Activated CD4-positive, alpha-beta T cell treated with anti-CD3 and anti-CD28 coated beads, Interleukin-2, amount 50 U/mL, for 24 hours (primary cell): ENCODE data around the gene MED15.

Source experiments
- DNase-seq, 2 donors: peaks; one replicate each; pipeline ENCODE4 v3.0.0-alpha.2; 2020; ENCODE audit warnings: low read depth in 1 of 2, low spot score in 1 of 2

MED15 gene

GRCh38 chr22:20568502-20569058 lies 61.2 kb downstream of the MED15 start:
- DNase-seq: no peak

GRCh38 chr22:20569059-20570058 lies 61.9 kb downstream of the MED15 start:
- peak in 1 of 2 donors; percentile 49 for DNase-seq

GRCh38 chr22:20571078-20571503 lies 63.7 kb downstream of the MED15 start:
- no peak for DNase-seq

- peak; percentile 23 to 34 for DNase-seq
Observed at GRCh38 chr22:20571531-20572007, 64.2 kb downstream of the MED15 start.

- DNase-seq: no peak
Observed at GRCh38 chr22:20572132-20572802, 64.9 kb downstream of the MED15 start.

- no peak for DNase-seq
Observed at GRCh38 chr22:20573176-20573832, 65.9 kb downstream of the MED15 start.

- no peak for DNase-seq
Observed at GRCh38 chr22:20573833-20574615, 66.6 kb downstream of the MED15 start.

GRCh38 chr22:20574920-20575353 lies 67.5 kb downstream of the MED15 start:
- DNase-seq: no peak

GRCh38 chr22:20575724-20576444 lies 68.5 kb downstream of the MED15 start:
- DNase-seq: no peak

- DNase-seq: no peak
Observed at GRCh38 chr22:20576445-20576816, 69.0 kb downstream of the MED15 start.

GRCh38 chr22:20577045-20577444 lies 69.6 kb downstream of the MED15 start:
- DNase-seq: no peak

GRCh38 chr22:20577549-20577975 lies 70.2 kb downstream of the MED15 start:
- no peak for DNase-seq

GRCh38 chr22:20578192-20578591 lies 70.8 kb downstream of the MED15 start:
- DNase-seq: no peak

GRCh38 chr22:20578707-20579106 lies 71.3 kb downstream of the MED15 start:
- DNase-seq: no peak

- DNase-seq: no peak
Observed at GRCh38 chr22:20579273-20580120, 72.1 kb downstream of the MED15 start.

GRCh38 chr22:20580179-20580578 lies 72.8 kb downstream of the MED15 start:
- DNase-seq: no peak

- DNase-seq: no peak
Observed at GRCh38 chr22:20580611-20581502, 73.4 kb downstream of the MED15 start.
